Renal pelvis (tissue), 4 donors: Measurements from ENCODE around the gene SLC51B. TPM values are rescaled to one million over a fixed set of nuclear protein-coding genes. Genes with fewer than 3 reads are reported as not detected.
"Not testable (repeated sequence)": the region's sequence is repeated elsewhere in the genome, so short reads cannot be mapped to it uniquely, and the experiment has no call there.

ENCODE experiments used
- DNase-seq: peaks from one replicate; pipeline ENCODE4 v3.0.0-alpha.2; 2013
- polyA plus RNA-seq, 3 donors: library from polyadenylated mRNA; unstranded; fragments of 120-200 nt; gene quantifications; one replicate each; pipeline ENCODE4 v1.2.1, GENCODE V29; 2013; ENCODE audit not compliant: insufficient read length in 3 of 3

SLC51B gene
- polyA plus RNA-seq, 3 donors: 10.5 to 14.1 (median 13.3) TPM

GRCh38 chr15:65097651-65098263, 52.6 kb downstream of the SLC51B start:
- DNase-seq: no peak

DNA sequence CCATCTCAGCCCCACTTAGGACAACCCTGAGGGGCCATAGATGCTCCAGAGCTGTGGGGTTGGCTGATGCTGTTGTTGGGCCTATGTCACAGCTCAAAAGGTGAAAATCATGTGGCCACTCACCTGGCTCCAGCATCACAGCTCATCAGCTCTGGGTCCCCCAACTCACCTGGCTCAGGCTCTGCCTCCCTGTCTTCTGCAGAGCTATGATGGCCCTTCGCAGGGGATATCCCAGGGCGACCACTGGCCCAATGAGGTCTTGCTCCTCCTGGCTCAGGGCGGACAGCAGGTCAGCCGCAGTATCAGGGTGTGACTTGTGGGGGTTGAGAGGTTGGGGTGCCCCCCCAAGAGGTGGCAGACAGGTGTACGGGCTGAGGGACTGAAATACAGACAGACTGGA, 54.1 kb downstream of the SLC51B start:
- DNase-seq: no peak

DNA sequence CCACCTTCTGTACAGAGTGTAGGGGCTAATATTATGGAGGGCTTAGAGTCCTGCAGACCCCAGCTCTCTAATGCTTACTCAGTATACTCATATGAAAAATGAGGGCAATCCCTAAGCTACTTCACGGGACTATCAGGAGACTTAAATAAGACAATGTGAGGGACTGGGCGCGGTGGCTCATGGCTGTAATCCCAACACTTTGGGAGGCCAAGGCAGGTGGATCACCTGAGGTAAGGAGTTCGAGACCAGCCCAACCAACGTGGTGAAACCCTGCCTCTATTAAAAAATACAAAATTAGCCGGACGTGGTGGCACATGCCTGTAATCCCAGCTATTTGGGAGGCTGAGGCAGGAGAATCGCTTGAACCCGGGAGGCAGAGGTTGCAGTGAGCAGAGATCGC, 54.6 kb downstream of the SLC51B start:
- not testable (repeated sequence) for DNase-seq

GRCh38 chr15:65100442-65100841, 55.3 kb downstream of the SLC51B start:
- no peak for DNase-seq

- DNase-seq: peak; percentile 86
These were observed 56.3 kb downstream of the SLC51B start for GRCh38 chr15:65101411-65101890.

- no peak for DNase-seq
These were observed 56.9 kb downstream of the SLC51B start for GRCh38 chr15:65101891-65102708.

GRCh38 chr15:65102912-65103311, 57.7 kb downstream of the SLC51B start:
- no peak for DNase-seq

Other genes with a start within 250 kb of the SLC51B start
- 10 to 100 TPM in 2 of 3 donors, 1 to 10 TPM in 1; 8.7 to 19.8 (median 16.3) TPM for gene PIF1, start 219.7 kb upstream of the SLC51B start, polyA plus RNA-seq
- gene PLEKHO2, start 203.5 kb upstream of the SLC51B start, polyA plus RNA-seq: 10 to 100 TPM; 18.1 to 21.3 (median 18.3) TPM
- 1 to 10 TPM; 5.1 to 10.0 (median 7.8) TPM for gene ANKDD1A, start 133.5 kb upstream of the SLC51B start, polyA plus RNA-seq
- gene SPG21, start 55.5 kb upstream of the SLC51B start, polyA plus RNA-seq: 100 to 1,000 TPM; 103 to 115 (median 105) TPM
- gene MTFMT, start 15.7 kb upstream of the SLC51B start, polyA plus RNA-seq: 10 to 100 TPM; 11.7 to 16.9 (median 15.8) TPM
- gene RASL12, start 22.6 kb downstream of the SLC51B start, polyA plus RNA-seq: 1 to 10 TPM; 6.2 to 8.2 (median 7.2) TPM
- gene KBTBD13, start 31.4 kb downstream of the SLC51B start, polyA plus RNA-seq: under 1 TPM in 2 of 3 donors, not detected in 1; 0.07 to 0.09 TPM
- 1 to 10 TPM; 4.3 to 9.8 (median 8.7) TPM for gene UBAP1L, start 69.8 kb downstream of the SLC51B start, polyA plus RNA-seq
- gene PDCD7, start 88.4 kb downstream of the SLC51B start, polyA plus RNA-seq: 10 to 100 TPM; 28.4 to 35.4 (median 28.6) TPM
- gene CLPX, start 140.0 kb downstream of the SLC51B start, polyA plus RNA-seq: 10 to 100 TPM; 62.2 to 78.9 (median 75.9) TPM
- 1 to 10 TPM; 3.2 to 4.4 (median 3.4) TPM for gene CILP, start 166.1 kb downstream of the SLC51B start, polyA plus RNA-seq
- gene PARP16, start 241.5 kb downstream of the SLC51B start, polyA plus RNA-seq: 10 to 100 TPM; 17.2 to 17.7 (median 17.4) TPM